Ovary (tissue), 3 donors: Measurements from ENCODE around the gene IQSEC2.

ENCODE experiments used
- CTCF ChIP-seq, 3 donors: fragments of 450-650 bp in 2 of 3; fragments of 200-600 bp in 1 of 3; IDR thresholded peaks; one replicate each; pipeline versions ENCODE4 v1.5.1 to v1.8.0; 2016 to 2022; ENCODE audit warnings: antibody characterized with exemption in 3 of 3, mild to moderate bottlenecking in 1 of 3
- EP300 ChIP-seq: sonication (generic); formaldehyde crosslinking; IDR thresholded peaks from one replicate; pipeline ENCODE4 v1.6.1; 2017; ENCODE audit warnings: antibody characterized with exemption
- POLR2A ChIP-seq: fragments of 450-650 bp; IDR thresholded peaks from one replicate; pipeline ENCODE4 v1.6.1; 2017; ENCODE audit warnings: antibody characterized with exemption, mild to moderate bottlenecking, moderate library complexity
- donor health status: DM: no; HTN: no; CAD: no.

DNA sequence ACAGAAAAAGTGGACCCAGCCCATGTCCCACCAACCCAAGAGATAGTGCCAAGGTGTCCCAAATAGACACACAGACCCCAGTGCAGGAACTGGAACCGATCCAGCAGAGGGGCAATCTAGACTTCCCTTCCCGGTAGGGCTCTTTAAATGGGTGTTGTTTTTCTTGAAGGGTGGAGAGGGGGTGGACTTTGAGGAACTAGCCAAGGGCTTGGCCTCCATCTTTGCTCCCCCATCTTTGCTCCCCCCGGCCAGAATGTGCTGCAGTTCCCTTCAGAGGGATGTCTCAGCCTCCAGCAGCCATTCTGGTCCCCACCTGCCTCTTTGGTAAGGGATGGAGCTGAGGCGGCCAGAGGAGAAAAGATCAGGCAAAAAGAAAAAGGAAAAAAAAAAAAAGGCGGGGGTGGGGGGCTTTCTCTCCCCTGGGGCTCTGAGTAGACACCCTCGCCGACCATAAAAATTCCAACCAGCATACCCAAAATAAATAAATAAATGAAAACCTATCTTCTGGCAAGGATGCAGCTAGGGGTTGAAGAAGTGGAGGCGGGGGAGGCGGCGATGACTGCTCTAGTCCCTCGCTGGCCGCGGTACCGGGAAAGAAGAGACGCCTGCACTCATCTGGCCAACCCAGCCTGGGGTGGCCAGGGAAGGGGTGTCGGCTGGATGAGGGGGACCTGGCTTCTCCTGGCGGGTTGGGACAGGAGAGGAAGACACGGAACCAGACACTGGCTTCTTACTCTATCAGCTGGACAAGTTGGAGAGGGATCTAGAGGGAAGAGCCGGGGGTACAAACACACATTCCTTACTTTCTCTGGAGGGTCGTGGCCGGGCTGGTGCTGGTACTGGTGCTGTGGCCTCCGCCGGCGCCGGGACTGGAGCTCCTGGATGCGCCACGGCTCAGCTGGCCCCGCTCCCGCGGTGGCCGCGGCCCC lies 38.5 kb upstream of the IQSEC2 start:
- TF ChIP-seq CTCF (IDR thresholded peaks at IDR 0.05) = no peak
- TF ChIP-seq EP300 = no peak
- no peak for TF ChIP-seq POLR2A
